ENCODE data around the gene APOBEC4. TPM values are rescaled to one million over a fixed set of nuclear protein-coding genes. Genes with fewer than 3 reads are reported as not detected.

Gene APOBEC4
- not detected in 5 replicates for total RNA-seq (2022; extraction: Qiagen RNA extraction)

GRCh38 chr1:183652547-183653461 lies at the start of gene APOBEC4:
TSS of gene APOBEC4 (minus strand) at chr1:183653316. CDS start at chr1:183648781, 4,535 bp downstream.

GRCh38 chr1:183635606-183636333 lies 17.3 kb downstream of the APOBEC4 start, which contains the start of gene ARPC5:
TSS of gene ARPC5 (minus strand) at chr1:183635783. CDS start at chr1:183635659, 124 bp downstream.

Other genes starting within 250 kb of the APOBEC4 start
- gene NMNAT2, start 234.9 kb downstream of the APOBEC4 start, total RNA-seq (2022; extraction: Qiagen RNA extraction) = 0.42 to 1.2 TPM (median 0.53 TPM) in 5 replicates
- gene SMG7, start 180.8 kb downstream of the APOBEC4 start, total RNA-seq (2022; extraction: Qiagen RNA extraction) = 32.8 to 40.1 TPM (median 38.2 TPM) in 5 replicates
- 1.3 to 3.9 TPM (median 2.0 TPM) in 5 replicates for gene NCF2, start 62.9 kb downstream of the APOBEC4 start, total RNA-seq (2022; extraction: Qiagen RNA extraction)
- 146 to 201 TPM (median 166 TPM) in 5 replicates for gene ARPC5, start 17.5 kb downstream of the APOBEC4 start, total RNA-seq (2022; extraction: Qiagen RNA extraction)
- 0.74 to 0.96 TPM (median 0.91 TPM) in 5 replicates for gene RGL1, start 151.8 kb upstream of the APOBEC4 start, total RNA-seq (2022; extraction: Qiagen RNA extraction)